Activated T-helper 2 cell treated with anti-CD3 and anti-CD28 coated beads, Interferon-gamma antibody, Interleukin-2, Interleukin-4, amounts not matched to agents 10 μg/mL and 5 μg/mL and 100 μg/mL, durations not matched to agents 14 hours and 24 hours and 36 hours (primary cell): ENCODE measurements around the gene ANKRD10. TPM values are rescaled to one million over a fixed set of nuclear protein-coding genes. Genes with fewer than 3 reads are reported as not detected.

Experiments
- DNase-seq: peaks from one replicate; pipeline ENCODE4 v3.0.0; 2021; ENCODE audit warnings: low spot score
- H3K27ac Mint-ChIP-seq: one replicate; pipeline ENCODE4 v1.8.0; 2021; ENCODE audit warnings: mixed read lengths
- H3K27me3 Mint-ChIP-seq: one replicate; pipeline ENCODE4 v1.8.0; 2021; ENCODE audit warnings: low read depth, mixed read lengths
- H3K36me3 Mint-ChIP-seq: one replicate; pipeline ENCODE4 v1.8.0; 2021; ENCODE audit warnings: low read depth, mixed read lengths
- H3K4me1 Mint-ChIP-seq: one replicate; pipeline ENCODE4 v1.8.0; 2021; ENCODE audit warnings: low read depth, mixed read lengths
- H3K4me3 Mint-ChIP-seq: one replicate; pipeline ENCODE4 v1.8.0; 2021; ENCODE audit warnings: low read depth, mild to moderate bottlenecking, moderate library complexity, mixed read lengths
- H3K9me3 Mint-ChIP-seq: one replicate; pipeline ENCODE4 v1.8.0; 2021; ENCODE audit warnings: mixed read lengths
- intact Hi-C: fragments of 100-400 bp; cut with micrococcal nuclease; formaldehyde crosslinking; loops from one replicate; pipeline ENCODE4 v1.15.1; 2023
- total RNA-seq: library from RNA; stranded (reverse); gene quantifications from 2 replicates; pipeline ENCODE4 v1.2.3, GENCODE V29; 2022

The ANKRD10 gene
- total RNA-seq, 1 donor from 2014 or later: 120 TPM

DNA sequence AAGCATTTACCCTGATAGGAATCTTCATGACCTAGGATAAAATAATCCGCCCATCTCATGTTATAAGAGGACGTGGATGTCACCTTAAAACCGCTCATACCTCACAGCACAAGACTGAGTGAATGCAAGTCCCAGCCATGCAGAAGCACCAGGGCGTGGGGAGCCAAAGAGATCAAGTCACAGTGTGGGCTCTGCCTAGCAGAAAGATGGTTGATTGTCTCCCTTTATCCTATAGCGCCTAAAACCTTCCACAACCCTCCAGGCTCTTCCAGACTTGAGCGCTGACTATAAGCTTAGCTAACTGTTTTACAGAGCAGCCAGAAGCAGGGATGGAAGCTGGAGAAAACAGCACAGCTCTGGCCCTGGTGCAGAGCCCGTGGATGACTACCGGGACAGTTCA, 6.8 kb upstream of the ANKRD10 start:
- peaks cover 30% of the 10 kb centered on the region for H3K27me3 Mint-ChIP-seq
- no peak for DNase-seq
- intact Hi-C loops: no loop called here
- H3K36me3 Mint-ChIP-seq: no peaks in the 10 kb centered on the region
- H3K9me3 Mint-ChIP-seq: no peaks in the 10 kb centered on the region
- no peak overlapping the region for H3K4me3 Mint-ChIP-seq
- no peak overlapping the region for H3K27ac Mint-ChIP-seq
- peaks cover 17% of the 10 kb centered on the region for H3K4me1 Mint-ChIP-seq

DNA sequence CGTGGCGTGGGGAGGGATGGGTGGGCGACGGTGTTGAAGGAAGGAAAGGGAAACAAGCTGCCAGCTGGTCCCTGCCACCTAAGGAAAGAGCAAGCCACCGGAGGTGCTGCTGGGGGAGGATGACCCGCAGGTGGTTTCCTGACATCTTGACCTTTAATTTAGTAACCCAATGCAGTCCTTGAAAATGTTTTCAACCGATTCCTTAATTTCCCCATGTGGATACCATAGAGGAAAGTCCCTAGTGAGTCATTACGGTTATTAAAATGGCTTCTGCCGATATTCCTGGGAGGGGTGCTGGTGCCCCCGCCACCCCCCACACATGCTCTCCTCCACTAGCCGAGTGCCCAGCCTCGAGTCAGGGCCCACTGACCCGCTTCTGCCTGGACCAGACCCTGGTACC, 6.3 kb upstream of the ANKRD10 start:
- peaks cover 22% of the 10 kb centered on the region for H3K4me1 Mint-ChIP-seq
- no peak for DNase-seq
- no peaks in the 10 kb centered on the region for H3K9me3 Mint-ChIP-seq
- intact Hi-C loops: no loop called here
- no peak overlapping the region for H3K27ac Mint-ChIP-seq
- H3K36me3 Mint-ChIP-seq: no peaks in the 10 kb centered on the region
- no peak overlapping the region for H3K4me3 Mint-ChIP-seq
- peaks cover 30% of the 10 kb centered on the region for H3K27me3 Mint-ChIP-seq

DNA sequence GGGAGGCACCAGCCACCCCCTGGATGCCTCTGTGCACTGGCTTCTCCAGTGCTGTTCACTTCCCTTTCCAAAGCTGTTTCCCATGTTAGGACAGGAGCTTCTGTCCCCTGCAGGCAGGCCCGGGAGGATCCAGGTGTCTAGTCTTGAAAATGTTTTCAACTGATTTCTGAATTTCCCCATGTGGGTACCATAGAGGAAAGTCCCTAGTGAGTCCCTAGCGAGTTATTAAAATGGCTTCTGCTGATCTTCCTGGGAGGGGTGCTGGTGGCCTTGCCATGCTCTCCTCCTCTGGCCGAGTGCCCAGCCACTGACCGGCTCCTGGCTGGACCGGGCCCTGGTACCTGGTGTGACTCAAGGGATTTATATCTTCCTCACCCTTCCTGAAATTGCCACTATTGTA, 5.2 kb upstream of the ANKRD10 start:
- Mint-ChIP-seq H3K27me3 (peaks cover 30% of the 10 kb centered on the region), H3K9me3 (no peaks in the 10 kb centered on the region), H3K36me3 (no peaks in the 10 kb centered on the region), H3K4me1 (peaks cover 23% of the 10 kb centered on the region), H3K4me3 (no peak overlapping the region), H3K27ac (no peak overlapping the region)
- DNase-seq: no peak
- intact Hi-C loops: no loop called here

DNA sequence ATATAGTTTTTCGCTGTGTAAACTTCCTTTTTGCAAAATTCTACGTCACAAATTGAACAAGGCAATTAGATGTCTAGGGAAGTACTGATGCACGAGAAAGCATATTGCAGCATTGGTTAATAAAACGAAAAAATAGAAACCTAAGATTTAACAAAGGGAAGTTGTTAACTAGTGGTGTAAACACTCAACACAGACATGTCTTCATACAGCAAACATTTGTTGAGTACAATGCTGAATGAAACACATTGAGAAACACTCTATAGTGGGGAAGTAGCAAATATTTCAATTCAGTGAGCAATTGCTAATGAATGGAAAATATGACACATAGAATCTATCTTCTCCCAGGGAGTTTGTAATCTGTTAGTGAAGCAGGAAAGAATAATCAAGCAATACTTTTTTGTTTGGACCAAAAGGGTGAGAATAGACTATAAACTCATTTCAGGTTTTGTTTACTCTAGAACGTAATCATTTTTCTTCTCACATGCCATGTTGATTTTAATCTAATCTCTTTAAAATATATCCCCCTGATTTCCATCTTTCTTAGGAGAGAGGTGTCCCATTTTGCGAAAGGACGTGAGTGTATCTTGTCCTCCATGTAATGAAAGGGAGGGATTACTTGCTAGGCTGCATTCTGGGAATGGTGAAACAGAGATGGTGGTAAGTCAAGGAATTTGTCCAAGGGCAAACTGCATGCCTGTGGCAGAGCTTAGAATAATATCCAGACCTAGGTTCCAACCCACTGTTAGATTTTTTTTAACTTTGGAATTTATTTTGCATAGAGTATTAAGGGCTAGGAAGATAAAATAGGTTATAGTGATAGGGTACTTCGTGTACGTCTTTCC, 1.7 kb upstream of the ANKRD10 start:
- peak overlapping the region; percentile 24 for H3K27ac Mint-ChIP-seq
- peak overlapping the region; percentile 42 for H3K4me3 Mint-ChIP-seq
- no peak for DNase-seq
- intact Hi-C loops: loop anchor here (5.0 to 10.0 kb wide), 2 partner anchors 131 to 268 kb away; no protein-coding TSS in a partner anchor
- H3K27me3 Mint-ChIP-seq: peaks cover 3% of the 10 kb centered on the region
- peaks cover 42% of the 10 kb centered on the region for H3K4me1 Mint-ChIP-seq
- H3K9me3 Mint-ChIP-seq: no peaks in the 10 kb centered on the region
- peaks cover 17% of the 10 kb centered on the region for H3K36me3 Mint-ChIP-seq

DNA sequence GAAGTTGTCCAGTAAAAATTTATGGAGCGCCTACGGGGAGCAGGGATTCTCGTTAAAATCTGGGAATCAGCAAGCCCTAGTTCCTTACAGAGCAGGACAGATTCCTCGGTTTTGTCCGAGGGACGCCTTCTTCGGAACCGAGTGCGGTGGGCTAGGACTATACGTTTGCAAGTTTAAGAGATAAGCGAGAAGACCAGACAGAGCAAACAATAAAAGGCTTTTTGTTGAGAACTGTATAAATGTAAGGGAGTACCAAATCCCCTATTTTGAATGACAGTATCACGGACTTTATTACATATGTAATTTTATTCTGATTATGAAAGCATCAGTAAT, 971 bp upstream of the ANKRD10 start:
- no peak for DNase-seq
- H3K27ac Mint-ChIP-seq: peak overlapping the region; percentile 83
- intact Hi-C loops: loop anchor here (1.0 to 10.0 kb wide), 6 partner anchors 26 to 269 kb away; no protein-coding TSS in a partner anchor
- peaks cover 2% of the 10 kb centered on the region for H3K27me3 Mint-ChIP-seq
- peak overlapping the region; percentile 82 for H3K4me3 Mint-ChIP-seq
- H3K9me3 Mint-ChIP-seq: no peaks in the 10 kb centered on the region
- peaks cover 38% of the 10 kb centered on the region for H3K4me1 Mint-ChIP-seq
- peaks cover 20% of the 10 kb centered on the region for H3K36me3 Mint-ChIP-seq

DNA sequence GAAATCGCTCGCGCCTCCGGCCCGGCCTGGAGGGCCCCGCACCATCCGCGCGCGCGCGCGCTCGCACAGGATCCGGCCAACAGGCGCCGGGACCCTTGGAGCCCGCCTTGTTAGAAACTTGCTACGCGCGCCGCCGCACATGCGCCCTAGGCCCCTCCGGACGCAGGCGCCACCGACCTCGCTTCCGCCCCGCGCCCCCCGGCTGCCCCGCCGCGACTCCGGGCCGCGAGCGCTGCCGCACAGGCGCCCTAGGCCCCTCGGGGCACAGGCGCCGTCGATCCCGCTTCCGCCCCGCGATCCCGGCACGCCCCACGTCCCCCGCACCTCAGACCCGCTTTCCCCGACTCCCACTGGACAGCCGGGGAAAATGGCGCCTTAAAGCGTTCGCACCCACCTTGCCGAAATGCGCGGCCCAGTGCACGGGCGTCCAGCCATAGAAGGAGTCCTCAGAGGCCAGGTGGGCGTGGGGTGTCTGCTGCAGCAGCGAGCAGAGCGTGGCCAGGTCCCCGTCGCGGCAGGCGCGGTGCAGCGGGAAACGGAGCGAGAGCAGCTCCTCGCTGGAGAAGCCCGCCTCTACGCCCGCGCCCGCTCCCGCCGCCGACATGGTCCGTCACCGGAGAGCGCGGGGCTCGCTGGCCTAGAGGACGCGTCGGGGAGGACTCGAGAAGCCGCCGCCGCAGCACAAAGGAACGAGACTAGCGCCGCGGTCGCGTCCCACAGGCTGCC, 375 bp downstream of the ANKRD10 start:
- peak; percentile 71 for DNase-seq
- peak overlapping the region; percentile 96 for H3K27ac Mint-ChIP-seq

DNA sequence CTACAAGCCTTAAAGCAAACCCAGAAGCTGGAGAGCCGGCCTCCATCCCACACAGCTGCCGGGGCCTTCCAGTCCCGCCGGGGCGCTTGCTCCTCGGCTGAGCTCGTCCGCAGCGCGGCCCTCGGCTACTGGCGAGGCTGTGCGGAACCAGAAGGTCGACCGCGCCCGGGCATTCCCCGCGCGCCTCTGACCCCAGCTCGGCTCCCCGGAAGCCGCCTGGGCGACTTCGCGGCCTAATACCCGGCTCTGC, 863 bp downstream of the ANKRD10 start:
- peaks cover 43% of the 10 kb centered on the region for H3K4me1 Mint-ChIP-seq
- no peak for DNase-seq
- peaks cover 38% of the 10 kb centered on the region for H3K36me3 Mint-ChIP-seq
- H3K27ac Mint-ChIP-seq: peak overlapping the region; percentile 84
- no peaks in the 10 kb centered on the region for H3K9me3 Mint-ChIP-seq
- intact Hi-C loops: loop anchor here (10.0 kb wide), 1 partner anchor 271 kb away; no protein-coding TSS in a partner anchor
- no peaks in the 10 kb centered on the region for H3K27me3 Mint-ChIP-seq
- H3K4me3 Mint-ChIP-seq: peak overlapping the region; percentile 90

More for the DNA sequence above, 375 bp downstream of the ANKRD10 start:
- H3K36me3 Mint-ChIP-seq: peaks cover 33% of the 10 kb centered on the region
- peaks cover 40% of the 10 kb centered on the region for H3K4me1 Mint-ChIP-seq
- peak overlapping the region; percentile 88 for H3K4me3 Mint-ChIP-seq
- H3K27me3 Mint-ChIP-seq: no peaks in the 10 kb centered on the region
- intact Hi-C loops: loop anchor here (1.0 to 10.0 kb wide), 6 partner anchors 28 to 270 kb away; no protein-coding TSS in a partner anchor
- no peaks in the 10 kb centered on the region for H3K9me3 Mint-ChIP-seq

DNA sequence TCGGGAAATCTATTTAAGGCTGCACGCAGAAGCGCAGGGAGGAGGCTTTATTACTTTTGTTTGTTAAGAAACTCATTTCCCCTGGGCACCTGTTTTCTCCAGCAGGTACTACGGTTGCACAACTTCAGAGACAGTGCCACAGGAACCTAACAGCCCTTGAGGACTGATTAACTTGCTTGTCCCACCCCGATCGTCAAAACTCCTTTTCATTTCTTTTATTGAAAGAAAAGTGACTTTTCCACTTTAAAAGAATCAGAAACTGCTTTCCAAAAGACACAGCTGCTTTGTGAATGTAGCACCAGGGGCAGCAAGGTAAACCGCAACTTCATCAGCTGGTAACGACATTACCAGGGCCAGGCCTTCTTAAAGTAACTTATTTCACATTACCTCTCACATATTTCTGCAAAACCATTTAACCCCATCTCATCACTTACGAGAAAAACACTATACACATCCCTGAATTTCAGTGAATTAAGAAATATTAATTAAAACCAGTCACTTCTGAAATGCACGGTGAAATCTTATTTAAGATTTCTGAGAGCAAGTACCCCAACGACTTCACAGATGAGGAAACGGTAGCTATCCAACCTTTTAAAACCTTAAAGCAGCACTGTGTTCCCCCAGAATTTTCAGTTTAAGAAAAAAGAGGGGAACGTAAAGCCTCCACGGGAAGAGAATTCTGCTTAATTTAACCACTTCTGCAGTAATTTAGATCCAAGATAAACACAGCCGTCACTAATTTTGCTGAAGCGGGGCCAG, 1.4 kb downstream of the ANKRD10 start:
- intact Hi-C loops: loop anchor here (10.0 kb wide), 1 partner anchor 271 kb away; no protein-coding TSS in a partner anchor
- H3K27me3 Mint-ChIP-seq: no peaks in the 10 kb centered on the region
- H3K9me3 Mint-ChIP-seq: no peaks in the 10 kb centered on the region
- peaks cover 47% of the 10 kb centered on the region for H3K4me1 Mint-ChIP-seq
- no peak for DNase-seq
- peak overlapping the region; percentile 90 for H3K4me3 Mint-ChIP-seq
- H3K27ac Mint-ChIP-seq: peak overlapping the region; percentile 84
- H3K36me3 Mint-ChIP-seq: peaks cover 43% of the 10 kb centered on the region

DNA sequence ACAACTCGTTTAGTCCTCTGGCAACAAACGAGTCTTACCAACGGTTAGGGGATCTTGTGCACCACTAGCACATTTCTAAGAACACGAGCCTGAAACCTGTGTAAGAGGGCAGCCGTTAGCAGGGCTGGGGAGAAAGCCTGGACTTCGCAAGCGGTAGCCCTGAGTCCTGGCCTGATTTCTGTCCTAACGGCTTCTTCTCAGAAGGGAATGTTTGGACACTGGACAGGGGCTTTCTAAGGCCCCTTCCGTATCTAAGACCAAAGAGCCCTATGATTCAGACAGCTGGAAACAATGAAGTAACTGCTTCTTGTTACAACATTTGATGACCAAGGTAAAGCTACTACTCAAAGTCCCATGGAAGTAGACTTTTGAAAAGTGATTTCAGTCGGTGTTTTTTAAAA, 2.2 kb downstream of the ANKRD10 start:
- Mint-ChIP-seq H3K27me3 (no peaks in the 10 kb centered on the region), H3K27ac (peak overlapping the region; percentile 84), H3K4me3 (peak overlapping the region; percentile 90), H3K36me3 (peaks cover 51% of the 10 kb centered on the region), H3K9me3 (no peaks in the 10 kb centered on the region), H3K4me1 (peaks cover 50% of the 10 kb centered on the region)
- no peak for DNase-seq
- intact Hi-C loops: loop anchor here (10.0 kb wide), 1 partner anchor 272 kb away; no protein-coding TSS in a partner anchor

DNA sequence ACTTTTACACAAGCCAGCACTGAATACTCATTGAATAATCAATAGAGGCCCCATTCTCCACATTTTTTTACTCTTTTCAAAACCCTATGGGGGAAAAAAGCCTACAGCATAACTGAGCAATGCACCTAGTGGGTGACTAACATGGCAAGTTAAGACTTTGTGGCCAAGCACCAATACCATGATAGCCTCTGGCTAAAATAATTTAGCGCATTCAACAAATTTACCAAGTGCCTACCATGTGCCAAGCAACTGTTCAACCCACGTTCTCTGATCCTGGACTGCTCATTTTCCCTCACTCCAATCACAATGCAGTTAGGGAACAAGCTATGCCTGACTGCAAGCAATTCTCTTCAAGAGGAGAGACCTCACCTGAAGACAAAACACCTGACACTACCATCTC, 3.0 kb downstream of the ANKRD10 start:
- peaks cover 54% of the 10 kb centered on the region for H3K4me1 Mint-ChIP-seq
- H3K4me3 Mint-ChIP-seq: peak overlapping the region; percentile 90
- intact Hi-C loops: loop anchor here (10.0 kb wide), 1 partner anchor 273 kb away; no protein-coding TSS in a partner anchor
- peak overlapping the region; percentile 28 for H3K27ac Mint-ChIP-seq
- no peaks in the 10 kb centered on the region for H3K9me3 Mint-ChIP-seq
- no peak for DNase-seq
- H3K36me3 Mint-ChIP-seq: peaks cover 57% of the 10 kb centered on the region
- H3K27me3 Mint-ChIP-seq: no peaks in the 10 kb centered on the region

DNA sequence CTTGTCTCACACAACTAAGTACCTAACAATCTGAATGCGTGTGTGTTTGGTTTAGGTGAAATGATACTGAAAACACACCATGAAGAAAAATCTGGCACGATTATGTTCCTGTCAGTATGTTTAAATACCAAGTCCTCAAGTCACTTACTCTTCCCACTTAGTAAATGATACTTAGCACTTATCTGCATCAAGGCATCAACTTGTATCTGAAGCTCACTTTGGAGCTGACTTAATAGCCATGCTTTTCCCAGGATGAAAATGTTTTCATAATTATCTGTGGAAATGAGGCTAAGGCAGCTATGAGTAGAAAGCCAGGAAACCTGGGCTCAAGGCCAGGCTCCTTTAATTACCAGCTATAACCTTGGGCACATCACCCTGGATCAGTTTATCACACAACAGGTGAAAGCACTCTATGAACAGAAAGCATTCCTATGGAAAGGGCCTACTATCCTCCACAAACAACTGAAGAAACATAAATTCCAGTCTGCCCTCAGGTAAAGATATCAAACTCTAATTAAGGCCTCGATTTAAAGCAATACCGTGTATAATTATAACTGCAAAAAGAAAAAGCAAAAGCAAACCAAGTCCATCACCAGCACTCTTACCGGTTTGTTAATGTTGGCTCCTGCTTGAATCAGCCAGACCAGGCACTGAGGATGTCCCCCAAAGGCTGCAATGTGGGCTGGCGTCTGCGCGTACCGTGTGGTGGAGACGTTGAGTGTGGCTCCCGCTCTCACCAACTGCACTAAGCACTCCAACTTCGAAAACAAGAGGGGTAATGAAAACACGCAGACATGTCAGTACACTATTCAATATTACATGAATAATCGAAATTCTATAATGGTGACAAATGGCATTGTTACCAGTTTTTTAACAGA, 4.6 kb downstream of the ANKRD10 start:
- no peak overlapping the region for H3K27ac Mint-ChIP-seq
- H3K4me3 Mint-ChIP-seq: no peak overlapping the region

More for the DNA sequence above, 4.6 kb downstream of the ANKRD10 start:
- DNase-seq: no peak
- H3K9me3 Mint-ChIP-seq: no peaks in the 10 kb centered on the region
- intact Hi-C loops: loop anchor here (10.0 kb wide), 1 partner anchor 275 kb away; no protein-coding TSS in a partner anchor
- H3K36me3 Mint-ChIP-seq: peaks cover 69% of the 10 kb centered on the region
- no peaks in the 10 kb centered on the region for H3K27me3 Mint-ChIP-seq
- H3K4me1 Mint-ChIP-seq: peaks cover 52% of the 10 kb centered on the region
